Right renal pelvis (tissue), 4 donors: Measurements from ENCODE around the gene USP53. TPM values are rescaled to one million over a fixed set of nuclear protein-coding genes. Genes with fewer than 3 reads are reported as not detected.
A peak's percentile ranks its signal among the peaks of the same experiment; 100 is the strongest.
"Not testable (repeated sequence)": the region's sequence is repeated elsewhere in the genome, so short reads cannot be mapped to it uniquely, and the experiment has no call there.

Experiments used
- DNase-seq, 4 donors: peaks; one replicate each; pipeline ENCODE4 v3.0.0-alpha.2; 2013; ENCODE audit warnings: low read depth in 4 of 4, low spot score in 3 of 4, missing footprints in 1 of 4
- polyA plus RNA-seq, 4 donors: library from polyadenylated mRNA; unstranded; fragments of 120-200 nt; gene quantifications; one replicate each; pipeline ENCODE4 v1.2.1, GENCODE V29; 2013; ENCODE audit not compliant: insufficient read length in 4 of 4

The USP53 gene
- polyA plus RNA-seq, 4 donors: 37.7 to 55.8 (median 39.6) TPM

DNA sequence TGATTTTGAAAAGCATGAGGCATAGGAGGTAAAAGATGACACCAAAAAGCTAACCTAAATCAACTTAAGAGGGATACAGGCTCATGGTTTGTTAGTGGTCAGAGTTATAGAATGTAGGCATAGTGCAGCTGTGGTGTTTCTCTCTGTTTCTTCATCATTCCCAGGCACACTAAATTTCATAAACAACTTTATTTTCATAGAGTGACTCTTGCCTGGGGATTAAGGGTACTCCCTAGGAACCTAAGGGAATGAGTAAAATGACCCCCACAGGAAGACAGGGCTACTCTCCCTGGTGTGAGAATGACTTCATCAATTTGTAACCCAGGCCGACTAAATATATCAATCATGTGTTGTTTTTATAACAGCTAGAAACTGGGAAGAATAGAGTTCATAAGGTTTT is 98.3 kb downstream of the USP53 start:
- DNase-seq: no peak

DNA sequence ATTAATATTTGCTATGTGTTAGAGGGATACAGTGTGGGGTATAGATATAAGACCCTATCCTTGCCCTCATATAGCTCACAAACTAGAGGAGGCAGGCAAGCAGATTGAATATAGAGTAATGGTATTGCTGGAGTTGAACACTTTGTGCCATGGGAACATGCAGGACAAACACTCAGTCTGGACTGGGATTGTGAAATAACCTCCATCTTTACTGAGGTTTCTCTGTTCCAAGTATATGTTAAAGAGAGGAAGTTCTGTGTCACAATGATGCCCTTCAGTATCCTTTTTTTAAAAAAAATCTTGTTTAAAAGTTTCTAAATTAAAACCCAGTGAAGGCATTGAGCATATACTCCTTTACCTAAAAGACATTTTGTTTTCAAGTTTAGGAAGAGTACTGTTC is 100.7 kb downstream of the USP53 start:
- DNase-seq: no peak

DNA sequence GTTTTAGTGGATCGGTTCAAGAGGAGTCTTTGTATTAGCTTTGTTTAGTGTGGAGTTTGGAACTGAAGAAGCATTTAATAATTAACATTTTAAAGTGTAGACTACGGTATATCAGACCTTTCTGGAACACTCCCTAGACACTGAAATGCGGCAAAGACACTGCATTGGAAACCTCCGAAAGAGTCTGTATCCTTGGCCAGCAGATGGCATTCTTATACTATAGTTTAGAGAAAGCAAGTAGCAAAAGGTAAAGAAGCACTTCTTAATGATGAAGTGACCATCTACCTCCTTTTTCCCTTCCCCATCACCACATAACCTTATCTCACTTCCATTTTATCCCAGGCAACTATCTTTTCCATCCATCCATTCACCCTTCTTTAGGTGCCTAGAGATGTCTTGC is 101.8 kb downstream of the USP53 start:
- DNase-seq: peak in 2 of 4 donors; percentile 31 to 34

DNA sequence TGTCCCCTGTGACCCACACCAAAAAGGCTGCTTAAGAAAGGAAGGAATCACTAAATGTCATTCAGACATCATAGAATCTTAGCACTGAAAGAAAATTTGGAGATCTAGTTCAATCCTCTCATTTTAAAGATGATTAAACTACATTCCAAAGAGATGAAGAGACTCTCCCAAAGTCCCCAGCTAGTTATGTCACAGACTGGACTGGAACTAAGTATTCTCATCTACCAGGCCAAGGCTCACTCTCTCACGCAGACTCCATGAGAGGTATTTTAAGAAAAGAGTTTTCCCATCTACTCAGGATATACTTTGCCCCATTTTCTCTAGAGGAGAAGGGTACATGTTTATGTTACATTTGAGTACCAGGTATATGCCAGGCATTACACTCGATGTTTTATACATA is 102.5 kb downstream of the USP53 start:
- DNase-seq: no peak

DNA sequence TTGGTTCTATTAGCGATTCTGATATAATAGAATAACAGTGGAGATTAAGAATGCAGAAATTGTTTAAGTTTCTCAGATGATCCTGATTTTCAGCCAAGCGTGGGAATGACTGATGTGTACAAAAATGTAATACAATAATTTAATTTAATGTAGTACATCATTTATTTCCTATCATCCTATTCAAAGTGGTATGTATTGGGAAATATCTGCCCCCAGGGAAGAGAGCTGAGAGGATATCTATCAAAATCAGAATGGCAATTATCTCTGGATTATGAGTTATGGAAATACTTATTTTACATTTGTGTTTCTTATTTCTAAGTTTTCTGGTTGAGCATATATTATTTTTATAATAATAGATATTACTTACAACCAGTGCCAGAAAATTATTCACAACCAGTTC is 105.5 kb downstream of the USP53 start:
- no peak for DNase-seq

DNA sequence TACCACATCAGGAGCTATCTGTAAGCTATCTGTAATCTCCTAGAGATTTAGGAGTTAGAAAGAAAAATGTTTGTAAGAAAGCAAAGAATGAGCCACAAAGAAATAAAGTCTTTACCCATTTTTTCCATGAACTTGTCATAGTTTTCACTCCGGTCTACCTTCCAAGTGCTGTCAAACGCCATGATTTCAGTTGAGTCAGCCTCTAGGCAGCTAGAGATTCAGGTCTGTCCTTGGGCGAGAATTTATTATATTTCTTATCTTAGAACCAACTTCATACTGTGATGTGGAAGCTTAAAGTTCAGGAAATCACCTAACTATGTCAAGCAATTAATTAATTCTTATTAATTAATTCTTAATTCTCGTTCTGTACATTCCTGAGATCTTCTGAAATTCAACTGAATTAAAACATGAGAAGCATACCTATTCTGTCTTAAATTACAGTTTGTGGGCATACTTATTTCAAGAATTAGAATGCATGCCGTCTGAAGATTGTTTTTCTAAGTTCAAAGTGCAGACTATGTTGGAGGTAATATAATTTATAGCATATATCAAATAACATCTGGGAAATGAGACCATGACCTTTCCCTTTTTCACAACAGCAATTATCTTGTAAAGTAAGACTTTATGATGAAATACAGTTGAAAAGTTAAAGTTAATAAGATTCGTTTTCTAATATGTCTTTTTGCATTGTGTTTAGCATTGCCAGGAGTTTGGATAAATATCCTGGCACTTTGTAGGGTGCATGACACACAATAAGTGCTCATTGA is 109.6 kb downstream of the USP53 start, which contains the start of gene FABP2:
Gene FABP2, minus strand, starts transcription at position 218 of the 767 bp plus-strand sequence. Its CDS starts 36 bp downstream, at position 182.
- DNase-seq: no peak

DNA sequence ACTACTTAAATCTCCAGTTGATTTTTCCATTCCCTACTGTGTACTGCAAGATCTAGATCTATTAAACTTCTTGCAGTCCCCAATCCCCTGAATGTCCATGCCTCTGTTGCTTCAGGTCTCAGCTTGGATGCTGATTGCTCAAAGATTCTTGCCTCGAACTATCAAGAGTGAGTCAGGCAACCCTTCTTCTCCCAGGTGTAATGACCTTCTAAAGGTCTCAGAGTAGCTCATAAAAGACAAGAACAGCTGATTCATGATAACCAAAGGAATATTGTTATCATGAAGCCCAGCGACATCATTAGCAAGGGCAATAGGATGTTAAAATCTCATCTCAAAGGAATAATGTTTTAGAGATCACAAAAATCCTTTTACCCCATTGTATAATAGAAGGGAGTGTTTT is 116.2 kb downstream of the USP53 start:
- DNase-seq: no peak

DNA sequence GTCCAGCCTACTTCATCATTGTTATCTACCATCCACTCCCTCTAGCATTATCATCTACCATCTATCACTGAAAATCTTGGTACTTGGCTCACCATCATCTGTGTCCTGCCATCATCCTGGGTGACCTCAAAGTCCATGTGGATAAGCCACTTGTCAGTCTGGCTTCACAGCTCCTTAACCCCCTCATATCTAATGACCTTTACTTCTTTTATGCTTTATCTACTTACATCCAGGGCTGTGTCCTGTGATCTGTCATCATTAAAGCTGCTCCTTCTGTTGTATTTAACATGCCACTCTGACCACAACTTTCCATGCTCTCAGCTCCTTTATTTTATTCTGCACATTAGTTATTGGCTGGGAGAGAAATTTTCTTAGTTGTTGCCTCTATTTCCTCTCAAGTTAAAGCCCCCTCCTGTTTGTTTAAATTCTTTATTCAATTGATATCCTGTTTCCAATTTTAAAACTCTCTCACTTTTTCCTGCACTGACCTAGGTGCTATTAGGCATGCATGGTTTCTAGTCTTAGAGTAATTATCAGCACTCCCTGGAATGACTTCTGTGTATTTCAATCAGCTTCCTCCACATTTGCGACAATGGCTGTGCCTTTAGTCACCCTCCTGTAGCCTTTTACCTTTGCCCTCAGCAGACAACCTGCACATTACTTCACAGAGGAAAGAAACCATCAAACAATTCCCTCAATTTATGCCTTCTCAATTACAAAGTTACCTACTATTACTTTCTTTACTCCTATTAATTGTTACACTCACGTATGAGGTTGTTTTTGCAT is 117.5 kb downstream of the USP53 start:
- DNase-seq: no peak

DNA sequence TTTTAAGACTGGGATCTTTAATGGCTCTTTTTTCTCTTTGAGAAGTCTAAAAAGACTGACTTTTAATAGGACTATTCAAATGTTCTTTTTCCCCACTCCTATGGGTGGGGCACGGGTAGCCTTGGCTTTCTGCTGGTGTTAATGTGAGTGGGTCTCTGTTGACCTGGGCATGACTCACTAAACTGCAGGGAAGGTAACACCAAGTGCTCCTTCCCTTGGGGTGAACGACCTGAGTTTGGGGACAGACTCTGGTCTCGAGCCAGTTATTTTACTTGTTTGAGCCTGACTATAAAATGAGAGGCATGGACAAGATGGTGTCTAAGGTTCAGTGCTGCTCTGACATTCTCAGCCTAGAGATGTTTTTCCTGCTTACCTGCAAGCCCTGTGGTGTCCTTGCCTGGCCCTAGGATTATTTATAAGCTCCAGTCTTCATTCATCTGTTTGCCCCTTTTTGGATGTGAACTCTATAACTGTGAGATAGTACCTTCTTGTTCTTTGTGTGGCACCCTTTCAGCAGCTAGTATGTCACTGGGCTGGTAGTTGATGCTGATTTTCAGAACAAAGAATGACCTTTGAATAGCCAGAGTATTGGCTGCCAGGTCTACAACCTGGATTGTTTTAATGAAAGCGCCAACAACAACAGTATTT is 123.9 kb downstream of the USP53 start:
- not testable (repeated sequence) for DNase-seq

DNA sequence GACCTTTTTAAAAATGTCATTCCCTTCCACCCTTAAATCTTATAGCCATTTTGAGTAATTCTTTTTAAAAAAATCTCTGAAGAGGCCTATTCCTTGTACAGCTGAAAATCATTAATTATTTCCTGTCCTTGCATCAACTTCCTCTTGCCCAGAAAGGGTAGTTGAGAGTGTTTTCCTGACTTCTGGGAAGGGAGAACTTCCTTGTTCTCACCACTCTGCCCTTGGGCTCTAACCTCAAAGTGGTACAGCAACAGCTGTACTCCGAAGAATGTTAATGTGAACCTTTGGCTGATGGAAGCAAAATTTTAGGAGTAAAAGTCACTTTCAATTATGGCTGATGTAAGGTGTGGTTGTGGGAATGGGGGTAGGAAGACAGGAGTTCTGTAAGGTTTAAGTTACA is 124.5 kb downstream of the USP53 start:
- no peak for DNase-seq

DNA sequence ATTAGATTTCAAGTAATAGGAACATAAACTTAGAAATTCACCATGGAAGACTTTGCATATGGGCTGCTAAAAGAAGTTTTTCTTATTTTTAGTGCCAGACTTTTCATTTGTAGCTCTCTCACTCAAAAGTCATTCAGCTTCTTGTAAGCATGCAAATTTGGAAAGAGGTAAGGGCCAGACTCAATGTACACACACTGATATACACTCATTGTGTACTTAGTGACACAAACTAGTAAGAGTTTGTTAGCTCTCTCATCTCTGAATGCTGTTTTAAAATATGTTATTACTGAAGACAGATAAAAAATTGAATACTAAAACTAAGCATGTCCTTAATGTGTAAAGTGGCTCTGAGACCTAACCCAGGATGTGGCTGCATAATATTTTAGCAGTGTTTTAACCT is 127.4 kb downstream of the USP53 start:
- not testable (repeated sequence) for DNase-seq

DNA sequence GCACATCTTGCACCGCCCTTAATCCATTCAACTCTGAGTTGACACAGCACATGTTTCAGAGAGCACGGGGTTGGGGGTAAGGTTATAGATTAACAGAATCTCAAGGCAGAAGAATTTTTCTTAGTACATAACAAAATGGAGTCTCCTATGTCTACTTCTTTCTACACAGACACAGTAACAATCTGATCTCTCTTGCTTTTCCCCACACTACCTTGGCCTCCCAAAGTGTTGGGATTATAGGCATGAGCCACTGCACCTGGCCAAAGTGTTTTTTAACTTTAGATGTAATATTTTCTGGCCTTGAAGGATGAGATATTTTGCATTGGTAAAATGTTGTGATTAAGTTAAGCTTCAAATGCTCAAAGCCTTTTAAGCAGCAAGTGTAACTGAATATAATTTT is 130.8 kb downstream of the USP53 start:
- not testable (repeated sequence) for DNase-seq

Other genes starting within 250 kb of the USP53 start
- gene MYOZ2, start 76.9 kb upstream of the USP53 start, polyA plus RNA-seq: under 1 TPM; 0.28 to 0.43 (median 0.31) TPM
- gene FABP2, start 109.4 kb downstream of the USP53 start, polyA plus RNA-seq: 1 to 10 TPM in 3 of 4 donors, not detected in 1; 1.1 to 1.6 (median 1.2) TPM